Upper lobe of right lung (tissue), 1 donor: ENCODE measurements around the gene CLASP1. TPM values are rescaled to one million over a fixed set of nuclear protein-coding genes. Genes with fewer than 3 reads are reported as not detected.

Experiments used
- ATAC-seq: fragments of 200-7000 bp; cut with Tn5 transposase; one replicate; pipeline ENCODE4 v1.9.1; 2020; ENCODE audit warnings: mild to moderate bottlenecking, moderate library complexity
- DNase-seq: peaks from one replicate; pipeline ENCODE4 v3.0.0-alpha.2; 2020
- H3K27ac ChIP-seq: fragments of 200-600 bp; one replicate; pipeline ENCODE4 v1.8.0; 2022
- H3K27me3 ChIP-seq: fragments of 200-600 bp; one replicate; pipeline ENCODE4 v1.8.0; 2022; ENCODE audit warnings: mild to moderate bottlenecking
- H3K36me3 ChIP-seq: fragments of 200-600 bp; one replicate; pipeline ENCODE4 v1.8.0; 2022
- H3K4me1 ChIP-seq: fragments of 200-600 bp; one replicate; pipeline ENCODE4 v1.8.0; 2022
- H3K4me3 ChIP-seq: fragments of 200-600 bp; one replicate; pipeline ENCODE4 v1.8.0; 2022; ENCODE audit warnings: mild to moderate bottlenecking
- H3K9me3 ChIP-seq: fragments of 200-600 bp; one replicate; pipeline ENCODE4 v1.8.0; 2022
- CTCF ChIP-seq: fragments of 200-600 bp; IDR thresholded peaks from one replicate; pipeline ENCODE4 v1.8.0; 2022; ENCODE audit warnings: antibody characterized with exemption
- intact Hi-C: fragments of 100-400 bp; cut with DNase I; formaldehyde crosslinking; loops from one replicate; pipeline ENCODE4 v1.11.0; 2022
- total RNA-seq: library from RNA; stranded (reverse); fragmentation: NEBNext Ultra II Directional; extraction: Animal tissue kit (Norgen Biotek cat#: 25700); gene quantifications from one replicate; pipeline ENCODE4 v1.2.1, GENCODE V29; 2021
- donor health status: DM: no; HTN: yes; CAD: no; lungs with severe emphysema.

Gene CLASP1
- total RNA-seq, 1 donor from 2014 or later, result 44.5 TPM

GRCh38 chr2:121330921-121331320 lies 318.3 kb downstream of the CLASP1 start:
- ATAC-seq, result no peak
- Histone ChIP-seq H3K4me3 (no peak overlapping the region), H3K27ac (no peak overlapping the region), H3K36me3 (no peaks in the 10 kb centered on the region), H3K9me3 (no peaks in the 10 kb centered on the region), H3K27me3 (no peaks in the 10 kb centered on the region), H3K4me1 (peaks cover 7% of the 10 kb centered on the region)
- intact Hi-C loops, result no loop called here
- TF ChIP-seq CTCF, result no peak
- peak; percentile 40 for DNase-seq

- TF ChIP-seq CTCF, result no peak
- H3K27ac ChIP-seq, result no peak overlapping the region
- ATAC-seq (no peak), DNase-seq (peak; percentile 54)
- intact Hi-C loops, result no loop called here
- H3K36me3 ChIP-seq, result no peaks in the 10 kb centered on the region
- H3K4me3 ChIP-seq, result no peak overlapping the region
- no peaks in the 10 kb centered on the region for H3K4me1 ChIP-seq
- H3K27me3 ChIP-seq, result no peaks in the 10 kb centered on the region
- H3K9me3 ChIP-seq, result no peaks in the 10 kb centered on the region
Measured at GRCh38 chr2:121329786-121330185, 319.5 kb downstream of the CLASP1 start.

- H3K9me3 ChIP-seq, result no peaks in the 10 kb centered on the region
- no peaks in the 10 kb centered on the region for H3K27me3 ChIP-seq
- no peak for DNase-seq
- ATAC-seq, result no peak
- no peaks in the 10 kb centered on the region for H3K36me3 ChIP-seq
- H3K4me1 ChIP-seq, result no peaks in the 10 kb centered on the region
- H3K27ac ChIP-seq, result no peak overlapping the region
- TF ChIP-seq CTCF, result no peak
- H3K4me3 ChIP-seq, result no peak overlapping the region
- intact Hi-C loops, result no loop called here
Measured at GRCh38 chr2:121326628-121327027, 322.6 kb downstream of the CLASP1 start.

GRCh38 chr2:121324601-121325000 lies 324.7 kb downstream of the CLASP1 start:
- ATAC-seq (no peak), DNase-seq (no peak)
- H3K9me3 ChIP-seq, result no peaks in the 10 kb centered on the region
- intact Hi-C loops, result no loop called here
- no peaks in the 10 kb centered on the region for H3K36me3 ChIP-seq
- TF ChIP-seq CTCF, result no peak
- no peaks in the 10 kb centered on the region for H3K4me1 ChIP-seq
- H3K27me3 ChIP-seq, result no peaks in the 10 kb centered on the region
- H3K27ac ChIP-seq, result no peak overlapping the region
- no peak overlapping the region for H3K4me3 ChIP-seq

- DNase-seq, result no peak
- H3K36me3 ChIP-seq, result no peaks in the 10 kb centered on the region
- no peak overlapping the region for H3K4me3 ChIP-seq
- H3K9me3 ChIP-seq, result no peaks in the 10 kb centered on the region
- H3K27ac ChIP-seq, result no peak overlapping the region
- intact Hi-C loops, result no loop called here
- no peaks in the 10 kb centered on the region for H3K4me1 ChIP-seq
- TF ChIP-seq CTCF, result no peak
- no peaks in the 10 kb centered on the region for H3K27me3 ChIP-seq
- ATAC-seq, result no peak
Measured at GRCh38 chr2:121321476-121321875, 327.8 kb downstream of the CLASP1 start.

GRCh38 chr2:121319941-121320340 lies 329.3 kb downstream of the CLASP1 start:
- TF ChIP-seq CTCF, result no peak
- no peaks in the 10 kb centered on the region for H3K4me1 ChIP-seq
- intact Hi-C loops, result no loop called here
- H3K4me3 ChIP-seq, result no peak overlapping the region
- H3K27ac ChIP-seq, result no peak overlapping the region
- no peak for DNase-seq
- H3K36me3 ChIP-seq, result no peaks in the 10 kb centered on the region
- H3K9me3 ChIP-seq, result no peaks in the 10 kb centered on the region
- no peak for ATAC-seq
- H3K27me3 ChIP-seq, result no peaks in the 10 kb centered on the region
